Pons (tissue), 1 donor: ENCODE data around the gene CHMP4B.
A peak's percentile ranks its signal among the peaks of the same experiment; 100 is the strongest.

Experiments
- DNase-seq: peaks from one replicate; pipeline ENCODE4 v3.0.0-alpha.2; 2016; ENCODE audit warnings: low spot score

The CHMP4B gene

GRCh38 chr20:33840160-33840559 lies 29.0 kb downstream of the CHMP4B start:
- DNase-seq = no peak

- peak; percentile 37 for DNase-seq
Observed at GRCh38 chr20:33840759-33841435, 29.7 kb downstream of the CHMP4B start.

GRCh38 chr20:33841436-33841799 lies 30.3 kb downstream of the CHMP4B start:
- DNase-seq = no peak

GRCh38 chr20:33842346-33842745 lies 31.2 kb downstream of the CHMP4B start:
- DNase-seq = no peak

GRCh38 chr20:33843050-33843449 lies 31.9 kb downstream of the CHMP4B start:
- no peak for DNase-seq

- DNase-seq = no peak
Observed at GRCh38 chr20:33843854-33844253, 32.7 kb downstream of the CHMP4B start.

GRCh38 chr20:33846291-33846935 lies 35.3 kb downstream of the CHMP4B start:
- no peak for DNase-seq

GRCh38 chr20:33847006-33847405 lies 35.9 kb downstream of the CHMP4B start:
- no peak for DNase-seq

- no peak for DNase-seq
Observed at GRCh38 chr20:33848391-33848790, 37.2 kb downstream of the CHMP4B start.

GRCh38 chr20:33850159-33850558 lies 39.0 kb downstream of the CHMP4B start:
- no peak for DNase-seq

- DNase-seq = no peak
Observed at GRCh38 chr20:33851842-33852466, 40.8 kb downstream of the CHMP4B start.

- no peak for DNase-seq
Observed at GRCh38 chr20:33852626-33853506, 41.7 kb downstream of the CHMP4B start.

GRCh38 chr20:33853507-33853813 lies 42.3 kb downstream of the CHMP4B start:
- DNase-seq = no peak

GRCh38 chr20:33857722-33858563 lies 46.8 kb downstream of the CHMP4B start:
- DNase-seq = no peak

- DNase-seq = no peak
Observed at GRCh38 chr20:33858666-33859065, 47.5 kb downstream of the CHMP4B start.

- no peak for DNase-seq
Observed at GRCh38 chr20:33859157-33859695, 48.1 kb downstream of the CHMP4B start.

GRCh38 chr20:33859751-33860150 lies 48.6 kb downstream of the CHMP4B start:
- no peak for DNase-seq

- DNase-seq = no peak
Observed at GRCh38 chr20:33861458-33861857, 50.3 kb downstream of the CHMP4B start.

- DNase-seq = peak; percentile 22
Observed at GRCh38 chr20:33862709-33863403, 51.7 kb downstream of the CHMP4B start.

GRCh38 chr20:33863440-33864323 lies 52.5 kb downstream of the CHMP4B start:
- no peak for DNase-seq
